Neural crest cell (in vitro differentiated cells): ENCODE measurements around the gene DOCK3. TPM values are rescaled to one million over a fixed set of nuclear protein-coding genes. Genes with fewer than 3 reads are reported as not detected.
A peak's percentile ranks its signal among the peaks of the same experiment; 100 is the strongest.

Source experiments
- DNase-seq: peaks from one replicate; pipeline ENCODE4 v3.0.0; 2021; ENCODE audit warnings: low read depth, mixed read lengths, low spot score
- H3K27ac Mint-ChIP-seq: one replicate; pipeline ENCODE4 v1.8.0; 2021; ENCODE audit warnings: mild to moderate bottlenecking, mixed read lengths; ENCODE audit not compliant: unreplicated experiment
- H3K27me3 Mint-ChIP-seq: 2 replicates; pipeline ENCODE4 v1.8.0; 2021; ENCODE audit warnings: low read depth, mild to moderate bottlenecking, mixed read lengths
- H3K36me3 Mint-ChIP-seq: 2 replicates; pipeline ENCODE4 v1.8.0; 2021; ENCODE audit warnings: low read depth, mild to moderate bottlenecking, mixed read lengths
- H3K4me1 Mint-ChIP-seq: 2 replicates; pipeline ENCODE4 v1.8.0; 2021; ENCODE audit warnings: mixed read lengths
- H3K4me3 Mint-ChIP-seq: one replicate; pipeline ENCODE4 v1.8.0; 2021; ENCODE audit warnings: mild to moderate bottlenecking, mixed read lengths
- H3K9me3 Mint-ChIP-seq: 2 replicates; pipeline ENCODE4 v1.8.0; 2021; ENCODE audit warnings: mixed read lengths
- CTCF ChIP-seq: fragments of 200-600 bp; sonication (generic); conservative IDR thresholded peaks from 2 replicates; pipeline ENCODE4 v1.5.0; 2021; ENCODE audit warnings: antibody characterized with exemption, mild to moderate bottlenecking
- long read RNA-seq: library from polyadenylated mRNA; unstranded; transcript quantifications from one replicate; pipeline ENCODE4 v2.0.0, GENCODE V29; 2020
- total RNA-seq: library from RNA; stranded (reverse); gene quantifications from 2 replicates; pipeline ENCODE4 v1.2.1, GENCODE V29; 2021

DOCK3 gene
- 5.0 and 5.4 TPM in 2 replicates for total RNA-seq
- long read RNA-seq, partial matches to known transcripts: 2 of 2 reads
- long read RNA-seq, other reads (novel, unspliced or antisense): 0 of 2 reads

- Mint-ChIP-seq H3K27me3 (peaks cover 68% of the 10 kb centered on the region), H3K36me3 (no peaks in the 10 kb centered on the region), H3K9me3 (no peaks in the 10 kb centered on the region), H3K4me1 (peaks cover 18% of the 10 kb centered on the region), H3K4me3 (peak within 1 kb of the TSS; percentile 86), H3K27ac (no peak within 1 kb of the TSS)
- DNase-seq: peak; percentile 57
- TF ChIP-seq CTCF: no peak
Observed at GRCh38 chr3:50674349-50675178, at the start of gene DOCK3. TSS of gene DOCK3 (plus strand) at chr3:50674927. CDS start at chr3:50675264, 337 bp downstream.

DNA sequence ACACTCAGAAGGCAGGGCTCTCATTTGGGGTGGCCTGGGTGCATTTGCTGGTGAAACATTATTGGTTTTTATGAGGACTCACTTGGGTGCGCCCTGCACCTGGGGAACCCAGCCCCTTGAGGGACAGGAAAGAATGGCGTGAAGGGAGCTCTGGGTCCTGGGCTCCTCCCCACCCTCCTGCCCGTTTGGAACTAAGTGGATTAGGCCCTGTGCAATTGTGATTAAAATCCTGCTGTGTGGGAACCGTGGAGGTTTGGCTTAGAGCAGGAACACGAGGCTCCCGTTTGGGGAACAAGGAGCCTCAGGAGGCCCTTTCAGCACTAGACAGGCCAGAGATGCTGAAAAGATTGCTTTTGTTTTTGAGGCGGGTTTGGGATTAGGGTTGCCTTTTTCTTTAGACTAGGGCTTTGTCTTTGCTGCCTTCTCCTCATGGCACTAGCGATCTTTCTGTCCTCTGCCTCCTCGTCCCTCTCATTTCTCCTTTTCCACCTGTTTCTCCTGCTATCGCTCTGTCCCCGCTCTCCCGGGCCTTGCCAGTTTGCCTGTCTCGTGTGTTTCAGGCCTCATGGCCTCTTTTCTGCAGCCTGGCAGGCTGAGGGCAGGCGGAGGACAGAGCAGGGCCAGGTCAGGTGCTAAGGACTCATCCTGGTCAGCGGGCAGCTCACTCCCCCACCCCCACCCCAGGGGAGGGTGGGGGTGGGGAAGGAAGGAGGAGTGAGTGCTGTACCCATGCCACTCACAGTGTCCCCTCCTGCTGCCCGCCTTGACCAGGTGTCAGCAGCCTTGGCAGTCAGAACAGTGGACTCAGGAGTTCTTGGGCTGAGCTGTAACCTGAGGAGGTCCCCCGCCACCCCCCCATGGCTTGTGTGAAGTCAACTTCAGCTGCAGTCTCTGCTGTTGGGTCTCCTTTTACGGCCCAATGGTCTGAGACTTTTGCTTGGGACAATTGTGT lies 49.2 kb upstream of the DOCK3 start:
- Mint-ChIP-seq H3K27ac (no peak overlapping the region), H3K36me3 (no peaks in the 10 kb centered on the region), H3K4me3 (no peak overlapping the region), H3K9me3 (no peaks in the 10 kb centered on the region), H3K27me3 (no peaks in the 10 kb centered on the region), H3K4me1 (peaks cover 14% of the 10 kb centered on the region)
- no peak for TF ChIP-seq CTCF
- no peak for DNase-seq

- no peak for TF ChIP-seq CTCF
- no peak for DNase-seq
- H3K27ac Mint-ChIP-seq: no peak overlapping the region
- H3K36me3 Mint-ChIP-seq: no peaks in the 10 kb centered on the region
- no peak overlapping the region for H3K4me3 Mint-ChIP-seq
- H3K9me3 Mint-ChIP-seq: no peaks in the 10 kb centered on the region
- no peaks in the 10 kb centered on the region for H3K27me3 Mint-ChIP-seq
- peaks cover 14% of the 10 kb centered on the region for H3K4me1 Mint-ChIP-seq
Observed at GRCh38 chr3:50626401-50626800, 48.3 kb upstream of the DOCK3 start.

DNA sequence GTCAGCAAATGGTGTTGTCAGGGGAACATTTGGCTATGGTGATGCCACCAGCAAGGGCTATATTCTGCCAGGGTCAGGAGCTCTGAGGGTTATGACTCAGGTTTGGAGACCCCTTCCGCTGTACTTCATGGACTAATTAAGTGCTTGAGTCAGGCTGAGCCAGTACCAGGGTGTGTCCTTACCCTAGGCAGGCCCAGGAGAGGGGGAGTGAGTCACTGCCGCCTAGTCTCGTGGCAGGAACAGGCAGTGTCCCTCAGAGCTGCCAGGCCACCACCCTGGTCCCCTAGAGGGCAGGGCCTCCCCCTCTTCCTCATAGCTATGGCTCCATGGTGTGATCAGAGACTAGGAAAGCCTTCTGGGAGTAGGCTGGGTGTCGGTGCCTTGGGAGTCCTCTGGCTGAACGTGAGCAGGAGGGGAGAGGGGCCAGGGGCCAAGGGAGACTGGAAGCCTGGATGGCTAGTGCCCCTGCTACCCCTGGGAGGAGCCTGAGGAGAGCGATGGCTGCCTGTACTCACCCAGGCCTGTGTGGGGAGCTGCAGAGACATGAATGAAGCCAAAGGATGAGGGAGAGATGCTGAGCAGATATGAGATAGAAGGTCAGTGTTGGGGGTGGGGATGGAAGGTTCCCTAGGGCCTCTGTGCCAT lies 47.2 kb upstream of the DOCK3 start:
- peak overlapping the region; percentile 68 for H3K27ac Mint-ChIP-seq
- no peaks in the 10 kb centered on the region for H3K36me3 Mint-ChIP-seq
- peaks cover 14% of the 10 kb centered on the region for H3K4me1 Mint-ChIP-seq
- H3K4me3 Mint-ChIP-seq: no peak overlapping the region
- TF ChIP-seq CTCF: peak; percentile 38
- no peaks in the 10 kb centered on the region for H3K9me3 Mint-ChIP-seq
- no peaks in the 10 kb centered on the region for H3K27me3 Mint-ChIP-seq
- DNase-seq: no peak

- no peak overlapping the region for H3K27ac Mint-ChIP-seq
- no peaks in the 10 kb centered on the region for H3K9me3 Mint-ChIP-seq
- no peak for TF ChIP-seq CTCF
- no peak overlapping the region for H3K4me3 Mint-ChIP-seq
- peaks cover 14% of the 10 kb centered on the region for H3K4me1 Mint-ChIP-seq
- DNase-seq: no peak
- no peaks in the 10 kb centered on the region for H3K36me3 Mint-ChIP-seq
- H3K27me3 Mint-ChIP-seq: no peaks in the 10 kb centered on the region
Observed at GRCh38 chr3:50628601-50629000, 46.1 kb upstream of the DOCK3 start.
